Posterior vena cava (tissue), 2 donors: Measurements from ENCODE around the gene CRYAA. TPM values are rescaled to one million over a fixed set of nuclear protein-coding genes. Genes with fewer than 3 reads are reported as not detected.

Source experiments
- total RNA-seq, 2 donors: library from RNA; stranded (reverse); fragmentation: NEBNext Ultra II Directional; extraction: Animal tissue kit (Norgen Biotek cat#: 25700); gene quantifications; one replicate each; pipeline ENCODE4 v1.2.1, GENCODE V29; 2021
- donor health status: DM: yes; HTN: yes; CAD: no.
- donor health status: DM: yes; HTN: yes; CAD: no.

Gene CRYAA
- total RNA-seq, 2 donors from 2014 or later = not detected

Other genes starting within 250 kb of the CRYAA start
- gene ERVH48-1, start 243.4 kb upstream of the CRYAA start, total RNA-seq = not detected
- 10 to 100 TPM; 22.5 to 22.7 TPM for gene PKNOX1, start 194.4 kb upstream of the CRYAA start, total RNA-seq
- gene CBS, start 93.2 kb upstream of the CRYAA start, total RNA-seq = 1 to 10 TPM; 2.7 to 8.7 TPM
- 10 to 100 TPM; 18.8 to 24.7 TPM for gene U2AF1, start 61.4 kb upstream of the CRYAA start, total RNA-seq